Measurements from ENCODE around the gene ENTPD6. TPM values are rescaled to one million over a fixed set of nuclear protein-coding genes. Genes with fewer than 3 reads are reported as not detected.

ENTPD6 gene
- total RNA-seq, 3 donors from 2014 or later = 45.8 to 77.6 (median 71.1) TPM

- DNase-seq (ENCODE audit: low spot score in 2 of 2) = no peak
- intact Hi-C loops (cut with DNase I; ENCODE audit: low total_unique reads) = loop anchor here (5.0 kb wide), 1 partner anchor 1292 kb away; no protein-coding TSS in a partner anchor
- TF ChIP-seq CTCF (IDR thresholded peaks at IDR 0.05) (no peak), POLR2A (IDR thresholded peaks at IDR 0.05) (no peak), POLR2AphosphoS5 (IDR thresholded peaks at IDR 0.05) (no peak)
- Histone ChIP-seq H3K4me1 (no peaks in the 10 kb centered on the region), H3K36me3 (peaks cover 12% of the 10 kb centered on the region), H3K27ac (no peak overlapping the region), H3K9me3 (no peaks in the 10 kb centered on the region), H3K4me3 (no peak overlapping the region), H3K27me3 (no peaks in the 10 kb centered on the region)
These were observed 23.9 kb downstream of the ENTPD6 start for GRCh38 chr20:25219365-25219764.

GRCh38 chr20:25220021-25220730 lies 24.7 kb downstream of the ENTPD6 start:
- no peak for DNase-seq (ENCODE audit: low spot score in 2 of 2)
- no peaks in the 10 kb centered on the region for H3K4me1 ChIP-seq
- intact Hi-C loops (cut with DNase I; ENCODE audit: low total_unique reads) = no loop called here
- H3K27me3 ChIP-seq = no peaks in the 10 kb centered on the region
- peaks cover 10% of the 10 kb centered on the region for H3K36me3 ChIP-seq
- no peak overlapping the region for H3K27ac ChIP-seq
- H3K9me3 ChIP-seq = no peaks in the 10 kb centered on the region
- no peak overlapping the region for H3K4me3 ChIP-seq
- no peak for TF ChIP-seq POLR2AphosphoS5 (IDR thresholded peaks at IDR 0.05)
- no peak for TF ChIP-seq POLR2A (IDR thresholded peaks at IDR 0.05)
- TF ChIP-seq CTCF (IDR thresholded peaks at IDR 0.05) = no peak

- H3K27me3 ChIP-seq = no peaks in the 10 kb centered on the region
- H3K36me3 ChIP-seq = peaks cover 4% of the 10 kb centered on the region
- H3K4me1 ChIP-seq = no peaks in the 10 kb centered on the region
- H3K9me3 ChIP-seq = no peaks in the 10 kb centered on the region
- TF ChIP-seq POLR2AphosphoS5 (IDR thresholded peaks at IDR 0.05) (no peak), CTCF (IDR thresholded peaks at IDR 0.05) (no peak), POLR2A (IDR thresholded peaks at IDR 0.05) (no peak)
- intact Hi-C loops (cut with DNase I; ENCODE audit: low total_unique reads) = no loop called here
- no peak overlapping the region for H3K27ac ChIP-seq
- no peak overlapping the region for H3K4me3 ChIP-seq
- no peak for DNase-seq (ENCODE audit: low spot score in 2 of 2)
These were observed 25.5 kb downstream of the ENTPD6 start for GRCh38 chr20:25220810-25221591.

- no peak for DNase-seq (ENCODE audit: low spot score in 2 of 2)
- peaks cover 4% of the 10 kb centered on the region for H3K36me3 ChIP-seq
- H3K4me1 ChIP-seq = peaks cover 0 to 6% of the 10 kb centered on the region in 2 donors
- H3K4me3 ChIP-seq = no peak overlapping the region
- intact Hi-C loops (cut with DNase I; ENCODE audit: low total_unique reads) = no loop called here
- TF ChIP-seq POLR2AphosphoS5 (IDR thresholded peaks at IDR 0.05) (no peak), POLR2A (IDR thresholded peaks at IDR 0.05) (no peak)
- no peaks in the 10 kb centered on the region for H3K9me3 ChIP-seq
- no peaks in the 10 kb centered on the region for H3K27me3 ChIP-seq
- H3K27ac ChIP-seq = peak overlapping the region in 1 of 2 donors; percentile 38
These were observed 26.3 kb downstream of the ENTPD6 start for GRCh38 chr20:25221592-25222460.

GRCh38 chr20:25222461-25223178 lies 27.1 kb downstream of the ENTPD6 start:
- Histone ChIP-seq H3K36me3 (peaks cover 4% of the 10 kb centered on the region), H3K27me3 (no peaks in the 10 kb centered on the region), H3K27ac (peak overlapping the region in 1 of 2 donors; percentile 38), H3K4me1 (peaks cover 0 to 12% of the 10 kb centered on the region in 2 donors), H3K4me3 (no peak overlapping the region), H3K9me3 (no peaks in the 10 kb centered on the region)
- no peak for DNase-seq (ENCODE audit: low spot score in 2 of 2)
- intact Hi-C loops (cut with DNase I; ENCODE audit: low total_unique reads) = no loop called here
- TF ChIP-seq POLR2A (IDR thresholded peaks at IDR 0.05) = no peak
- no peak for TF ChIP-seq CTCF (IDR thresholded peaks at IDR 0.05)
- no peak for TF ChIP-seq POLR2AphosphoS5 (IDR thresholded peaks at IDR 0.05)

All from breast epithelium (tissue), 4 donors.